GM13976 (cell line): Measurements from ENCODE around the gene CST1.
A peak's percentile ranks its signal among the peaks of the same experiment; 100 is the strongest.
"Not testable (repeated sequence)": the region's sequence is repeated elsewhere in the genome, so short reads cannot be mapped to it uniquely, and the experiment has no call there.

Source experiments
- DNase-seq: peaks from one replicate; pipeline ENCODE4 v3.0.0; 2012; ENCODE audit warnings: low spot score
- in situ Hi-C: fragments of 300-500 bp; cut with MboI; formaldehyde crosslinking; loops from one replicate; pipeline ENCODE4 v1.12.0; 2022; ENCODE audit warnings: low sequenced_read_pairs, mixed read lengths, inconsistent platforms; ENCODE audit not compliant: unreplicated experiment
- TF ChIP-seq, protein P1 (sequence below): IDR thresholded peaks from 2 replicates; pipeline ENCODE4 v1.5.1; 2012; ENCODE audit warnings: borderline replicate concordance, mild to moderate bottlenecking; ENCODE audit not compliant: insufficient read depth; ENCODE audit errors: extremely low read depth, missing control alignments, control extremely low read depth

CST1 gene

GRCh38 chr20:23750786-23751185 lies at the start of gene CST1:
Gene CST1 (minus strand): TSS chr20:23750935. CDS start chr20:23750866, 69 bp downstream.
- DNase-seq, in situ Hi-C loops: not testable (repeated sequence)

DNA sequence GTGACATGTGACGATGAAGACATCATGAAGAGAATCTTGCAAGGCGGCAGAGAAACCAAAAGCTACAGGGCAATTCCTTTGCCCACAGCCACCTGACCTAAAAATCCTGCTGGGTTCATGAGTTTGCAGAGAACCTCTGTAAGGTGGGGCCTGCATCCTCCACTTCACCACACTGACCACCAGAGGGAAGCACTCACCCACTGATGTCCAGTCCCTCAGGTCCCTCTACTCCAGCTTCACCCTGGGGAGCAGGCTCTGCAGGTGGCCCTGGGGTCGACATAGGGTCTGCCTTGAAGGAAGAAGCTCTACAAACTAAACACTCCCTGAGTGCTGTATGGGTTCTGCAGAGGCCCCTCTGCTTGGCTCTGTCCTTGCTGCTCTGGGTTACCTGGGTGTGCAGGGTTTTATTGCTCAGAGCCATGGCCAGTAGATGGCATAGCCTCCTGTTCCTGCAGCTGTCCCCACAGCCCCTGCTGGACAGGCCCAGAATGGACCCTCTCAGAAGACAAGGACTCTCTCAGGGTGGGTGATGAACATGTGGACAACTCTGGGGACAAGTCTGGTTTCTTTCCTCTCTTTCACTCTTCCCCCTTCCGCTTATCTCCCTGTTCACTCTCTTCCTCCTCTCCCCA lies 48.6 kb upstream of the CST1 start:
- TF ChIP-seq, protein P1, sequence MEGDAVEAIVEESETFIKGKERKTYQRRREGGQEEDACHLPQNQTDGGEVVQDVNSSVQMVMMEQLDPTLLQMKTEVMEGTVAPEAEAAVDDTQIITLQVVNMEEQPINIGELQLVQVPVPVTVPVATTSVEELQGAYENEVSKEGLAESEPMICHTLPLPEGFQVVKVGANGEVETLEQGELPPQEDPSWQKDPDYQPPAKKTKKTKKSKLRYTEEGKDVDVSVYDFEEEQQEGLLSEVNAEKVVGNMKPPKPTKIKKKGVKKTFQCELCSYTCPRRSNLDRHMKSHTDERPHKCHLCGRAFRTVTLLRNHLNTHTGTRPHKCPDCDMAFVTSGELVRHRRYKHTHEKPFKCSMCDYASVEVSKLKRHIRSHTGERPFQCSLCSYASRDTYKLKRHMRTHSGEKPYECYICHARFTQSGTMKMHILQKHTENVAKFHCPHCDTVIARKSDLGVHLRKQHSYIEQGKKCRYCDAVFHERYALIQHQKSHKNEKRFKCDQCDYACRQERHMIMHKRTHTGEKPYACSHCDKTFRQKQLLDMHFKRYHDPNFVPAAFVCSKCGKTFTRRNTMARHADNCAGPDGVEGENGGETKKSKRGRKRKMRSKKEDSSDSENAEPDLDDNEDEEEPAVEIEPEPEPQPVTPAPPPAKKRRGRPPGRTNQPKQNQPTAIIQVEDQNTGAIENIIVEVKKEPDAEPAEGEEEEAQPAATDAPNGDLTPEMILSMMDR: peak; percentile 42
- in situ Hi-C loops, DNase-seq: not testable (repeated sequence)

DNA sequence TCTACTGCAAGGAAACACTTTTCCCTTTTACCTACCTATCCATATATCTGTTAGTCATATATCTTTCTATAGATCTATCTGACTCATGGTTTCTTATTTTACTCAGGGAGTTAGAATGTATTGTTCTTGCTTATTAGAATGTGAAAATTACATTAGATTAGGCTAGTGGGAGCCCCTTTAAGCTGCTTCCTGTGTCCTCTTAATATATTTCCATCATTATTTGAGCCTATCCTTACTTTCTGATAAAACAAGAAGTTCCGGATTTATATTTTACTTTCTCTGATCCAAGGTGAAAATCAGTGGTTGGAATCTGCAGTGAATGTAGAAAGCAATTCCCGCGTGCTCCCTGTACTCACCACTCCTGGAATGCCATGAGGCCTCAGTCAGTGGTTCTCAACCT lies 44.8 kb upstream of the CST1 start:
- in situ Hi-C loops: no loop called here
- TF ChIP-seq, protein P1: no peak

DNA sequence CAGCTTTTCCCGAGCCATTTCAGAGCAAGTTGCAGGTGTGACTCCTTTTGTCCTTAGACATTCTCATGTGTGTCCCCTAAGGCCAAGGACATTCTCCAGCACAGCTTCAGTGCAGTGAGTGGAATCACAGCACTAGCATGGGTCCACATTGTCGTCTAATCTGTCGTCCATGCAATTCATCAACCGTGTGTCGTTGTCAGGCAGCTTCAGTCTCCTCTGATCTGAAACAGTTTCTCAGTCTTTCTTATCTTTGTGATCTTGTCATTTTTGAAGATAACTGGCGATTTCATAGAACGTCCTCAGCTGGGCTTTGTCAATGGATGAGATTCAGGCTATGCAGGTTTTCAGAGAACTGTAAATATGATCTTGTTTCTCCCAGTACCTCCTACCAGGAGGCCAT lies 44.1 kb upstream of the CST1 start:
- in situ Hi-C loops: no loop called here
- DNase-seq: no peak
- TF ChIP-seq, protein P1: no peak

More for the DNA sequence above, 44.8 kb upstream of the CST1 start:
- no peak for DNase-seq

DNA sequence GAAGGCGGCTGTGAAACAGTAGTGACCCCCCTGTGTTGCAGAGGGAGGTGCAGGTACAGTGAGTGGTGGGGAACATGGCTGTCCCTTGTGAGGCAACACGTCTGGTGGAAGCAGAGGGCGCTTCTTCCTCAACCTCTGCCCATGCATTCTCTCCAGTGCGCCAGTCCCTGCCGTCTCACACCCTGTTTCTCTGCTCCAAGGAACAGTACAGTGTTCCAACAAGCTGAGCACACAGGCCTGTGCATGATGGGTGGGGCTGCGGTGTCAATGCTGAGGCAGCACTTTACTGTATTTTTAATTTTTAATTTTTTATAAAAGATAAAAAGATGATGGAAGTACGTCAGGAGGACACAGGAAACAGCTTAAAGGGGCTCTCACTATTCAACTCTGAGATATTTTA lies 43.3 kb upstream of the CST1 start:
- in situ Hi-C loops: no loop called here
- DNase-seq: no peak
- TF ChIP-seq, protein P1: no peak

DNA sequence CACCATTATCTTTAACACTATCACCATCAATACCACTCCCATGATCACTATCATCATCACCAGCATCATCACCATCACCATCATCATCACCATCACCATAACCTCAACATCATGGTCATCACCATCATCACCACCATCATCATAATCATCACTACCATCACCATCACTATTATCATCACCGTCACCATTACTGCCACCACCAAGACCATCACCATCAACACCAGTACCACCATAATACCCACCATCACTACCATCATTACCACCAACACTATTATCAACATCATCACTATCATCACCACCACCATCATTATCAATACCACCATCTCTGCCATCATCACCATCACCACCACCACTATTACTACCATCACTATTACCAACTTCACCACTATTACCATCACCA lies 32.7 kb upstream of the CST1 start:
- TF ChIP-seq, protein P1: no peak
- in situ Hi-C loops: no loop called here
- DNase-seq: no peak

DNA sequence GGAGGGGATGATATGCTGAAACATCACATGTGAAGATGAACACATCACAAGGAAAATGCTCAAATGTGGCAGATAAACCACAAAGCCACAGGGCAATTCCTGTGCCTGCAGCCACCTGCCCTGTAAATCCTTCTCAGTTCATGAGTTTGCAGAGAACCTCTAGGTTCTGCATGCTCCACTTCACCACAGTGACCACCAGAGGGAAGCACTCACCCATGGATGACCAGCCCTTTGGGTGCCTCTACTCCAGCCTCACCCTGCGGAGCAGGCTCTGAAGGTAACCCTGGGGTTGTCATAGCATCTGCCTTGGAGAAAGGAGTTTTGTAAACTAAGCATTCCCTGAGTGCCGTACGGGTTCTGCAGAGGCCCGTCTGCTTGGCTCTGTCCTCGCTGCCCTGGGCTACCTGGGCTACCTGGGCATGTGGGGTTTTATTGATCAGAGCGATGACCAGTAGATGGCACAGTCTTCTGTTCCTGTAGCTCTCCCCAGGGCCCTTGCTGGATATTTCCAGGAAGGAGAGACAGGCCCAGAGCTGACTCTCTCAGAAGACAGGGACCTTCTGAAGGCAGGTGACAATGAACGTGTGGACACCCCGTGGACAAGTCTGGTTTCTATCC lies 31.7 kb upstream of the CST1 start:
- in situ Hi-C loops: no loop called here
- TF ChIP-seq, protein P1: peak; percentile 46
- no peak for DNase-seq

- DNase-seq, in situ Hi-C loops: not testable (repeated sequence)
Observed at GRCh38 chr20:23778676-23779075, 27.9 kb upstream of the CST1 start.

DNA sequence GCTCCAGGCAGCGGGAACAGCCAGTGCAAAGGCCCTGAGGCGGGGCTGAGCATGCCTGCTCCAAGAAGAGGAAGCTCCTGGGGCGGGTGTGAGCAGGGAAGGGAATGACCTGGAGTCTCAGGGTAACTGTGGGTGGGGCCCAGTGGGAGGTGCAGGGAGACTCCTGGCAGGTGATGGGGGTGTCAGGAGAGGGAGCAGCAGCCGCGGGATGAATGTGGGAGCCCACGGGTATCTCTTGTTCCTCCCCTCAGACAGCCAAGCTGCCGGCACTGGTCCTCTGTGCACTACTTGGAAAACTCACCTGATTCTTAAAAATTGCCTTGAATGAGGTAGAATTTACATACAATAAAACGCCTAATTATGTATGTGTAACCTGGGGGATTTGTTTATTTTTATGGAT lies 26.6 kb upstream of the CST1 start:
- DNase-seq, in situ Hi-C loops: not testable (repeated sequence)
